Right atrium auricular region (tissue), 2 donors: ENCODE measurements around the gene EVI5. TPM values are rescaled to one million over a fixed set of nuclear protein-coding genes. Genes with fewer than 3 reads are reported as not detected.
"Not testable (repeated sequence)": the region's sequence is repeated elsewhere in the genome, so short reads cannot be mapped to it uniquely, and the experiment has no call there.

Experiments used
- DNase-seq: peaks from one replicate; pipeline ENCODE4 v3.0.0-alpha.2; 2019; ENCODE audit warnings: low spot score
- H3K27ac ChIP-seq, 2 donors: fragments of 200-600 bp; sonication (generic); 1 replicate in 1 of 2; 2 replicates in 1 of 2; pipeline ENCODE4 v1.5.1; 2016 to 2019
- H3K27me3 ChIP-seq, 2 donors: fragments of 200-600 bp; sonication (generic); one replicate each; pipeline versions ENCODE4 v1.5.1 to v1.6.0; 2017 to 2019
- H3K36me3 ChIP-seq: fragments of 200-600 bp; sonication (generic); one replicate; pipeline ENCODE4 v1.5.1; 2016
- H3K4me1 ChIP-seq, 2 donors: fragments of 200-600 bp; sonication (generic); one replicate each; pipeline versions ENCODE4 v1.5.1 to v1.6.0; 2017 to 2019
- H3K4me3 ChIP-seq, 2 donors: fragments of 200-600 bp; sonication (generic); 1 replicate in 1 of 2; 2 replicates in 1 of 2; pipeline ENCODE4 v1.5.1; 2017 to 2019; ENCODE audit warnings: mild to moderate bottlenecking in 1 of 2, moderate library complexity in 1 of 2
- H3K9me3 ChIP-seq, 2 donors: fragments of 200-600 bp; sonication (generic); one replicate each; pipeline ENCODE4 v1.5.1; 2019
- CTCF ChIP-seq, 2 donors: fragments of 200-600 bp; sonication (generic); IDR thresholded peaks; one replicate each; pipeline ENCODE4 v1.5.1; 2019; ENCODE audit warnings: antibody characterized with exemption in 2 of 2
- total RNA-seq, 2 donors: library from RNA; depleted of rRNA; stranded (reverse); fragments of >200 nt; gene quantifications; one replicate each; pipeline ENCODE4 v1.1.0, GENCODE V29; 2016

The EVI5 gene
- total RNA-seq, 2 donors from 2014 or later, result 26.4 to 41.9 TPM

- Histone ChIP-seq H3K27ac (no peak overlapping the region), H3K4me1 (no peaks in the 10 kb centered on the region), H3K4me3 (no peak overlapping the region), H3K27me3 (no peaks in the 10 kb centered on the region), H3K36me3 (no peaks in the 10 kb centered on the region), H3K9me3 (no peaks in the 10 kb centered on the region)
- DNase-seq, result no peak
- no peak for TF ChIP-seq CTCF (IDR thresholded peaks at IDR 0.05)
These were observed 199.1 kb downstream of the EVI5 start for GRCh38 chr1:92585831-92586230.

- not testable (repeated sequence) for H3K4me1 ChIP-seq, H3K4me3 ChIP-seq, H3K27me3 ChIP-seq, DNase-seq, H3K9me3 ChIP-seq, H3K36me3 ChIP-seq, H3K27ac ChIP-seq
These were observed 200.1 kb downstream of the EVI5 start for GRCh38 chr1:92584810-92585209.

- Histone ChIP-seq H3K27ac (no peak overlapping the region), H3K9me3 (no peaks in the 10 kb centered on the region), H3K4me3 (no peak overlapping the region), H3K4me1 (no peaks in the 10 kb centered on the region), H3K36me3 (no peaks in the 10 kb centered on the region), H3K27me3 (no peaks in the 10 kb centered on the region)
- no peak for DNase-seq
- TF ChIP-seq CTCF (IDR thresholded peaks at IDR 0.05), result no peak
These were observed 200.8 kb downstream of the EVI5 start for GRCh38 chr1:92583821-92584760.

GRCh38 chr1:92577261-92577895, 207.5 kb downstream of the EVI5 start:
- no peak for TF ChIP-seq CTCF (IDR thresholded peaks at IDR 0.05)
- H3K4me1 ChIP-seq, result no peaks in the 10 kb centered on the region
- no peak overlapping the region for H3K4me3 ChIP-seq
- H3K27ac ChIP-seq, result no peak overlapping the region
- no peaks in the 10 kb centered on the region for H3K9me3 ChIP-seq
- no peaks in the 10 kb centered on the region for H3K36me3 ChIP-seq
- DNase-seq, result peak; percentile 61
- H3K27me3 ChIP-seq, result no peaks in the 10 kb centered on the region

GRCh38 chr1:92575123-92575522, 209.8 kb downstream of the EVI5 start:
- H3K36me3 ChIP-seq, result no peaks in the 10 kb centered on the region
- no peaks in the 10 kb centered on the region for H3K27me3 ChIP-seq
- no peak for TF ChIP-seq CTCF (IDR thresholded peaks at IDR 0.05)
- H3K9me3 ChIP-seq, result no peaks in the 10 kb centered on the region
- H3K4me3 ChIP-seq, result no peak overlapping the region
- no peaks in the 10 kb centered on the region for H3K4me1 ChIP-seq
- DNase-seq, result no peak
- no peak overlapping the region for H3K27ac ChIP-seq

- DNase-seq, result no peak
- Histone ChIP-seq H3K4me3 (no peak overlapping the region), H3K4me1 (no peaks in the 10 kb centered on the region), H3K27ac (no peak overlapping the region), H3K36me3 (no peaks in the 10 kb centered on the region), H3K9me3 (no peaks in the 10 kb centered on the region), H3K27me3 (no peaks in the 10 kb centered on the region)
- TF ChIP-seq CTCF (IDR thresholded peaks at IDR 0.05), result no peak
These were observed 212.4 kb downstream of the EVI5 start for GRCh38 chr1:92572520-92572919.
